Ishikawa (cell line): ENCODE data around the gene SVBP.

Experiments
- CEBPB ChIP-seq: IDR thresholded peaks from 2 replicates; pipeline ENCODE4 v1.6.1; 2012
- CREB1 ChIP-seq: IDR thresholded peaks from 2 replicates; pipeline ENCODE4 v1.6.1; 2012; ENCODE audit warnings: low read depth
- EGR1 ChIP-seq: IDR thresholded peaks from 2 replicates; pipeline ENCODE4 v1.6.1; 2012
- EP300 ChIP-seq: IDR thresholded peaks from 2 replicates; pipeline ENCODE4 v1.6.1; 2012; ENCODE audit warnings: borderline replicate concordance
- FOXM1 ChIP-seq: IDR thresholded peaks from 2 replicates; pipeline ENCODE4 v1.6.1; 2012; ENCODE audit warnings: low read depth, borderline replicate concordance
- MAX ChIP-seq: IDR thresholded peaks from 2 replicates; pipeline ENCODE4 v1.6.1; 2012
- RAD21 ChIP-seq: IDR thresholded peaks from 2 replicates; pipeline ENCODE4 v1.6.1; 2012; ENCODE audit warnings: low read depth
- REST ChIP-seq: IDR thresholded peaks from 2 replicates; pipeline ENCODE4 v1.6.1; 2012; ENCODE audit warnings: low read depth, mild to moderate bottlenecking
- TAF1 ChIP-seq: IDR thresholded peaks from 2 replicates; pipeline ENCODE4 v1.6.1; 2012; ENCODE audit warnings: low read depth, mild to moderate bottlenecking
- TEAD4 ChIP-seq: IDR thresholded peaks from 2 replicates; pipeline ENCODE4 v1.6.1; 2012
- USF1 ChIP-seq: IDR thresholded peaks from 2 replicates; pipeline ENCODE4 v1.6.1; 2012
- YY1 ChIP-seq: IDR thresholded peaks from 2 replicates; pipeline ENCODE4 v1.6.1; 2012; ENCODE audit warnings: low read depth
- ZBTB7A ChIP-seq: IDR thresholded peaks from 2 replicates; pipeline ENCODE4 v1.6.1; 2012; ENCODE audit warnings: low read depth

GRCh38 chr1:42824481-42825035 is 7.4 kb upstream of the SVBP start:
- TF ChIP-seq RAD21: no peak
- no peak for TF ChIP-seq USF1
- TF ChIP-seq YY1: no peak
- TF ChIP-seq TEAD4: no peak
- TF ChIP-seq ZBTB7A: no peak
- TF ChIP-seq MAX: no peak
- no peak for TF ChIP-seq TAF1
- no peak for TF ChIP-seq CEBPB
- TF ChIP-seq REST: no peak
- TF ChIP-seq EGR1: no peak
- no peak for TF ChIP-seq EP300
- no peak for TF ChIP-seq CREB1
- no peak for TF ChIP-seq FOXM1
